Liver (tissue), 9 donors: ENCODE measurements around the gene PTCRA. TPM values are rescaled to one million over a fixed set of nuclear protein-coding genes. Genes with fewer than 3 reads are reported as not detected.

Experiments used
- DNase-seq: peaks from one replicate; pipeline ENCODE4 v3.0.0-alpha.2; 2017; ENCODE audit warnings: low spot score
- H3K27ac ChIP-seq, 2 donors: one replicate each; pipeline ENCODE4 v1.7.0; 2013; ENCODE audit warnings: inconsistent platforms in 2 of 2, low read length in 2 of 2, control low read depth in 1 of 2, low read depth in 1 of 2, mild to moderate bottlenecking in 1 of 2
- H3K27me3 ChIP-seq, 4 donors: one replicate each; pipeline versions ENCODE4 v1.6.1 to v1.7.0; 2013; ENCODE audit warnings: low read length in 3 of 4, inconsistent platforms in 1 of 4, mild to moderate bottlenecking in 1 of 4, moderate library complexity in 1 of 4; ENCODE audit not compliant: control insufficient read depth in 4 of 4, insufficient read depth in 4 of 4
- H3K36me3 ChIP-seq, 4 donors: one replicate each; pipeline versions ENCODE4 v1.6.1 to v1.7.0; 2013; ENCODE audit warnings: low read length in 3 of 4, mild to moderate bottlenecking in 3 of 4, low read depth in 1 of 4, moderate library complexity in 1 of 4; ENCODE audit not compliant: control insufficient read depth in 4 of 4, insufficient read depth in 3 of 4
- H3K4me1 ChIP-seq, 4 donors: one replicate each; pipeline versions ENCODE4 v1.6.1 to v1.7.0; 2013; ENCODE audit warnings: low read length in 3 of 4, mild to moderate bottlenecking in 3 of 4, moderate library complexity in 1 of 4; ENCODE audit not compliant: control insufficient read depth in 4 of 4, insufficient read depth in 4 of 4
- H3K4me3 ChIP-seq, 3 donors: one replicate each; pipeline versions ENCODE4 v1.6.1 to v1.7.0; 2013; ENCODE audit warnings: low read length in 3 of 3, control low read depth in 1 of 3, low read depth in 1 of 3, mild to moderate bottlenecking in 1 of 3
- H3K9ac ChIP-seq, 2 donors: one replicate each; pipeline ENCODE4 v1.7.0; 2013; ENCODE audit warnings: low read length in 2 of 2, mild to moderate bottlenecking in 2 of 2, moderate library complexity in 2 of 2, control low read depth in 1 of 2, low read depth in 1 of 2
- H3K9me3 ChIP-seq, 4 donors: one replicate each; pipeline versions ENCODE4 v1.6.1 to v1.7.0; 2013; ENCODE audit warnings: low read length in 3 of 4; ENCODE audit not compliant: control insufficient read depth in 4 of 4
- ATF3 ChIP-seq: IDR thresholded peaks from 2 replicates; pipeline ENCODE4 v1.6.1; 2016; ENCODE audit warnings: antibody characterized with exemption
- CTCF ChIP-seq: fragments of 150-350 bp; IDR thresholded peaks from 2 replicates; pipeline ENCODE4 v1.5.1; 2017; ENCODE audit warnings: improper control_type of control experiment, low read depth, low read length; ENCODE audit not compliant: missing input control
- EGR1 ChIP-seq, 2 donors: IDR thresholded peaks; 2 replicates each; pipeline ENCODE4 v1.6.1; 2016 to 2018; ENCODE audit warnings: antibody characterized with exemption in 2 of 2, low read depth in 2 of 2
- FOXA1 ChIP-seq: IDR thresholded peaks from 2 replicates; pipeline ENCODE4 v1.6.1; 2016; ENCODE audit warnings: antibody characterized with exemption
- FOXA2 ChIP-seq: IDR thresholded peaks from 2 replicates; pipeline ENCODE4 v1.6.1; 2016; ENCODE audit warnings: antibody characterized with exemption
- GABPA ChIP-seq, 2 donors: IDR thresholded peaks in 1 of 2; conservative IDR thresholded peaks in 1 of 2; 2 replicates each; pipeline ENCODE4 v1.6.1; 2016; ENCODE audit warnings: antibody characterized with exemption in 2 of 2, mild to moderate bottlenecking in 1 of 2, moderate library complexity in 1 of 2
- HNF4A ChIP-seq, 2 donors: conservative IDR thresholded peaks; 2 replicates each; pipeline ENCODE4 v1.6.1; 2016; ENCODE audit warnings: antibody characterized with exemption in 2 of 2, mild to moderate bottlenecking in 2 of 2
- HNF4G ChIP-seq: IDR thresholded peaks from 2 replicates; pipeline ENCODE4 v1.6.1; 2016; ENCODE audit warnings: antibody characterized with exemption
- JUND ChIP-seq, 2 donors: IDR thresholded peaks; 2 replicates each; pipeline ENCODE4 v1.6.1; 2016; ENCODE audit warnings: antibody characterized with exemption in 2 of 2
- MAX ChIP-seq: IDR thresholded peaks from 2 replicates; pipeline ENCODE4 v1.6.1; 2016; ENCODE audit warnings: antibody characterized with exemption
- NR2F2 ChIP-seq: IDR thresholded peaks from 2 replicates; pipeline ENCODE4 v1.6.1; 2016; ENCODE audit warnings: antibody characterized with exemption
- RAD21 ChIP-seq, 2 donors: IDR thresholded peaks; 2 replicates each; pipeline ENCODE4 v1.6.1; 2016; ENCODE audit warnings: antibody characterized with exemption in 2 of 2, mild to moderate bottlenecking in 2 of 2
- REST ChIP-seq: IDR thresholded peaks from 2 replicates; pipeline ENCODE4 v1.6.1; 2016; ENCODE audit warnings: antibody characterized with exemption, mild to moderate bottlenecking
- RXRA ChIP-seq, 2 donors: IDR thresholded peaks; 2 replicates each; pipeline ENCODE4 v1.6.1; 2017 to 2018; ENCODE audit warnings: antibody characterized with exemption in 2 of 2, mild to moderate bottlenecking in 1 of 2
- SP1 ChIP-seq: IDR thresholded peaks from 2 replicates; pipeline ENCODE4 v1.6.1; 2018; ENCODE audit warnings: antibody characterized with exemption, mild to moderate bottlenecking
- TAF1 ChIP-seq: conservative IDR thresholded peaks from 2 replicates; pipeline ENCODE4 v1.6.1; 2016; ENCODE audit warnings: antibody characterized with exemption, mild to moderate bottlenecking
- YY1 ChIP-seq: IDR thresholded peaks from 2 replicates; pipeline ENCODE4 v1.6.1; 2016; ENCODE audit warnings: antibody characterized with exemption, mild to moderate bottlenecking
- WGBS: extraction: QIAGEN DNeasy Blood & Tissue Kit; methylation state at CpG from one replicate; pipeline ENCODE4 v1.1.7; 2013; 5-methylcytosine and 5-hydroxymethylcytosine counted together
- polyA plus RNA-seq, 2 donors: library from polyadenylated mRNA; stranded (reverse) in 1 of 2; unstranded in 1 of 2; fragments of 200-250 nt in 1 of 2; fragments of >200 nt in 1 of 2; fragmentation: Nextera tagmentation in 1 of 2; extraction: Ambion mirVana in 1 of 2; gene quantifications; one replicate each; pipeline versions ENCODE4 v1.2.1 to v1.2.3, GENCODE V29; 2013 to 2015
- total RNA-seq, 2 donors: library from RNA; depleted of rRNA; stranded (reverse); fragments of >200 nt; gene quantifications; one replicate each; pipeline ENCODE4 v1.2.3, GENCODE V29; 2014
- TF ChIP-seq, protein P1 (sequence below): IDR thresholded peaks from 2 replicates; pipeline ENCODE4 v1.6.1; 2016; ENCODE audit warnings: antibody characterized with exemption
- donor health status: healthy.
- donor health status: healthy.
- donor health status: healthy.
- donor health status: healthy.
- donor health status: healthy.

PTCRA gene
- total and polyA plus RNA-seq, 4 donors, result 0.63 to 1.1 TPM; not detected in 2

- Histone ChIP-seq H3K27me3 (no peaks in the 10 kb centered on the region), H3K9ac (no peak overlapping the region), H3K9me3 (no peaks in the 10 kb centered on the region), H3K4me3 (no peak overlapping the region), H3K4me1 (peaks cover 0 to 7% (median 2%) of the 10 kb centered on the region in 4 donors), H3K36me3 (no peaks in the 10 kb centered on the region), H3K27ac (no peak overlapping the region)
- DNase-seq, result no peak
- WGBS, result 81% methylated on average over 5 of the region's 5 CpGs
- TF ChIP-seq RAD21 (IDR thresholded peaks at IDR 0.05), result no peak
- TF ChIP-seq NR2F2, result no peak
- TF ChIP-seq ATF3, result no peak
- TF ChIP-seq JUND (IDR thresholded peaks at IDR 0.05), result no peak
- no peak for TF ChIP-seq YY1
- TF ChIP-seq CTCF, result no peak
- TF ChIP-seq RXRA (IDR thresholded peaks at IDR 0.05), result no peak
- TF ChIP-seq FOXA2, result no peak
- no peak for TF ChIP-seq FOXA1
- no peak for TF ChIP-seq HNF4A (conservative IDR thresholded peaks at IDR 0.05)
- no peak for TF ChIP-seq GABPA (IDR thresholded peaks at IDR 0.05 in 1 of 2, conservative IDR thresholded peaks at IDR 0.05 in 1 of 2)
- TF ChIP-seq SP1, result no peak
- no peak for TF ChIP-seq TAF1
- TF ChIP-seq EGR1 (IDR thresholded peaks at IDR 0.05; ENCODE audit: low read depth in 2 of 2), result no peak
- TF ChIP-seq MAX, result no peak
- TF ChIP-seq, protein P1, sequence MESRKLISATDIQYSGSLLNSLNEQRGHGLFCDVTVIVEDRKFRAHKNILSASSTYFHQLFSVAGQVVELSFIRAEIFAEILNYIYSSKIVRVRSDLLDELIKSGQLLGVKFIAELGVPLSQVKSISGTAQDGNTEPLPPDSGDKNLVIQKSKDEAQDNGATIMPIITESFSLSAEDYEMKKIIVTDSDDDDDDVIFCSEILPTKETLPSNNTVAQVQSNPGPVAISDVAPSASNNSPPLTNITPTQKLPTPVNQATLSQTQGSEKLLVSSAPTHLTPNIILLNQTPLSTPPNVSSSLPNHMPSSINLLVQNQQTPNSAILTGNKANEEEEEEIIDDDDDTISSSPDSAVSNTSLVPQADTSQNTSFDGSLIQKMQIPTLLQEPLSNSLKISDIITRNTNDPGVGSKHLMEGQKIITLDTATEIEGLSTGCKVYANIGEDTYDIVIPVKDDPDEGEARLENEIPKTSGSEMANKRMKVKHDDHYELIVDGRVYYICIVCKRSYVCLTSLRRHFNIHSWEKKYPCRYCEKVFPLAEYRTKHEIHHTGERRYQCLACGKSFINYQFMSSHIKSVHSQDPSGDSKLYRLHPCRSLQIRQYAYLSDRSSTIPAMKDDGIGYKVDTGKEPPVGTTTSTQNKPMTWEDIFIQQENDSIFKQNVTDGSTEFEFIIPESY, result no peak
- TF ChIP-seq REST, result no peak
- TF ChIP-seq HNF4G, result no peak
Observed at GRCh38 chr6:42907336-42907735, 8.5 kb upstream of the PTCRA start.
